Measurements from ENCODE around the gene DNAL4. TPM values are rescaled to one million over a fixed set of nuclear protein-coding genes. Genes with fewer than 3 reads are reported as not detected.

Gene DNAL4
- total RNA-seq, 2 donors from 2014 or later = 24.8 to 29.8 TPM

- Mint-ChIP-seq H3K36me3 (ENCODE audit: low read depth) (no peaks in the 10 kb centered on the region), H3K4me3 (no peak overlapping the region), H3K27ac (no peak overlapping the region), H3K4me1 (no peaks in the 10 kb centered on the region), H3K9me3 (no peaks in the 10 kb centered on the region), H3K27me3 (ENCODE audit: insufficient read depth) (no peaks in the 10 kb centered on the region)
- Histone ChIP-seq H3K4me3 (ENCODE audit: low read length) (no peak overlapping the region), H3K9ac (ENCODE audit: extremely low read depth, low read length, poor library complexity, severe bottlenecking) (no peak overlapping the region), H3K27me3 (ENCODE audit: control insufficient read depth, insufficient read depth, low read length, poor library complexity, severe bottlenecking) (no peaks in the 10 kb centered on the region), H3K36me3 (ENCODE audit: control insufficient read depth, insufficient read depth, low read length) (no peaks in the 10 kb centered on the region), H3K4me1 (ENCODE audit: control insufficient read depth, insufficient read depth, low read length) (no peaks in the 10 kb centered on the region), H3K9me3 (ENCODE audit: control insufficient read depth, low read length) (no peaks in the 10 kb centered on the region), H3K27ac (ENCODE audit: low read depth, low read length) (no peak overlapping the region)
- WGBS, 2 experiments (ENCODE audit: insufficient coverage in 1 of 2, insufficient read length in 1 of 2) = 91 to 93% methylated on average over 6 to 9 of the region's 9 CpGs
- no peak for TF ChIP-seq CTCF (conservative IDR thresholded peaks at IDR 0.05)
- no peak for DNase-seq
Measured at GRCh38 chr22:38767313-38767712, 26.6 kb downstream of the DNAL4 start.

- no peak overlapping the region for H3K4me3 ChIP-seq (ENCODE audit: low read length)
- H3K4me1 ChIP-seq (ENCODE audit: control insufficient read depth, insufficient read depth, low read length) = no peaks in the 10 kb centered on the region
- no peaks in the 10 kb centered on the region for H3K9me3 ChIP-seq (ENCODE audit: control insufficient read depth, low read length)
- Mint-ChIP-seq H3K36me3 (ENCODE audit: low read depth) (no peaks in the 10 kb centered on the region), H3K27ac (no peak overlapping the region), H3K4me3 (no peak overlapping the region), H3K9me3 (no peaks in the 10 kb centered on the region), H3K27me3 (ENCODE audit: insufficient read depth) (no peaks in the 10 kb centered on the region), H3K4me1 (no peaks in the 10 kb centered on the region)
- H3K27ac ChIP-seq (ENCODE audit: low read depth, low read length) = no peak overlapping the region
- H3K27me3 ChIP-seq (ENCODE audit: control insufficient read depth, insufficient read depth, low read length, poor library complexity, severe bottlenecking) = no peaks in the 10 kb centered on the region
- 60 to 65% methylated on average over 7 to 14 of the region's 14 CpGs for WGBS, 2 experiments (ENCODE audit: insufficient coverage in 1 of 2, insufficient read length in 1 of 2)
- peak; percentile 94 for TF ChIP-seq CTCF (conservative IDR thresholded peaks at IDR 0.05)
- H3K36me3 ChIP-seq (ENCODE audit: control insufficient read depth, insufficient read depth, low read length) = no peaks in the 10 kb centered on the region
- no peak overlapping the region for H3K9ac ChIP-seq (ENCODE audit: extremely low read depth, low read length, poor library complexity, severe bottlenecking)
- peak; percentile 96 for DNase-seq
Measured at GRCh38 chr22:38766076-38766777, 27.7 kb downstream of the DNAL4 start.

GRCh38 chr22:38762551-38762983 lies 31.4 kb downstream of the DNAL4 start:
- no peaks in the 10 kb centered on the region for H3K9me3 Mint-ChIP-seq
- no peaks in the 10 kb centered on the region for H3K27me3 ChIP-seq (ENCODE audit: control insufficient read depth, insufficient read depth, low read length, poor library complexity, severe bottlenecking)
- H3K27ac ChIP-seq (ENCODE audit: low read depth, low read length) = peak overlapping the region; percentile 31
- no peak for DNase-seq
- H3K4me1 ChIP-seq (ENCODE audit: control insufficient read depth, insufficient read depth, low read length) = no peaks in the 10 kb centered on the region
- no peak overlapping the region for H3K27ac Mint-ChIP-seq
- WGBS, 2 experiments (ENCODE audit: insufficient coverage in 1 of 2, insufficient read length in 1 of 2) = 87 to 92% methylated on average over 4 to 11 of the region's 11 CpGs
- H3K36me3 ChIP-seq (ENCODE audit: control insufficient read depth, insufficient read depth, low read length) = no peaks in the 10 kb centered on the region
- no peaks in the 10 kb centered on the region for H3K9me3 ChIP-seq (ENCODE audit: control insufficient read depth, low read length)
- peaks cover 14% of the 10 kb centered on the region for H3K27me3 Mint-ChIP-seq (ENCODE audit: insufficient read depth)
- no peak for TF ChIP-seq CTCF (conservative IDR thresholded peaks at IDR 0.05)
- peaks cover under 1% of the 10 kb centered on the region for H3K4me1 Mint-ChIP-seq
- H3K36me3 Mint-ChIP-seq (ENCODE audit: low read depth) = no peaks in the 10 kb centered on the region
- H3K9ac ChIP-seq (ENCODE audit: extremely low read depth, low read length, poor library complexity, severe bottlenecking) = no peak overlapping the region
- no peak overlapping the region for H3K4me3 Mint-ChIP-seq
- no peak overlapping the region for H3K4me3 ChIP-seq (ENCODE audit: low read length)

All from endodermal cell (in vitro differentiated cells).